Trophoblast cell (in vitro differentiated cells and primary cell): ENCODE measurements around the gene ASPRV1.
A peak's percentile ranks its signal among the peaks of the same experiment; 100 is the strongest.

ENCODE experiments used
- DNase-seq, 2 donors: peaks; one replicate each; pipeline ENCODE4 v3.0.0-alpha.2; 2016
- H2AFZ ChIP-seq: 2 replicates; pipeline ENCODE4 v1.6.1; 2013; ENCODE audit warnings: low read length, moderate library complexity, mild to moderate bottlenecking; ENCODE audit not compliant: insufficient read depth, poor library complexity
- H2AK5ac ChIP-seq: 2 replicates; pipeline ENCODE4 v1.6.1; 2013; ENCODE audit warnings: mild to moderate bottlenecking, low read length
- H2BK120ac ChIP-seq: 2 replicates; pipeline ENCODE4 v1.6.1; 2013; ENCODE audit warnings: low read length, mild to moderate bottlenecking, moderate library complexity; ENCODE audit not compliant: insufficient read depth, poor library complexity
- H2BK12ac ChIP-seq: 2 replicates; pipeline ENCODE4 v1.6.1; 2013; ENCODE audit warnings: mild to moderate bottlenecking, low read length, moderate library complexity
- H2BK5ac ChIP-seq: 2 replicates; pipeline ENCODE4 v1.6.1; 2013; ENCODE audit warnings: low read length, low read depth, moderate library complexity, mild to moderate bottlenecking; ENCODE audit not compliant: poor library complexity
- H3K14ac ChIP-seq: 2 replicates; pipeline ENCODE4 v1.6.1; 2013; ENCODE audit warnings: mild to moderate bottlenecking, low read length
- H3K18ac ChIP-seq: 2 replicates; pipeline ENCODE4 v1.6.1; 2013; ENCODE audit warnings: mild to moderate bottlenecking, low read length
- H3K23ac ChIP-seq: 2 replicates; pipeline ENCODE4 v1.6.1; 2013; ENCODE audit warnings: low read length
- H3K27ac ChIP-seq: 2 replicates; pipeline ENCODE4 v1.5.1; 2013; ENCODE audit warnings: low read depth, mild to moderate bottlenecking, inconsistent platforms, low read length, moderate library complexity
- H3K27me3 ChIP-seq: 2 replicates; pipeline ENCODE4 v1.6.1; 2013; ENCODE audit warnings: inconsistent platforms, mild to moderate bottlenecking, low read length, moderate library complexity; ENCODE audit not compliant: insufficient read depth
- H3K36me3 ChIP-seq, 2 experiments: 1 replicate in 1 of 2; 2 replicates in 1 of 2; pipeline ENCODE4 v1.6.1; 2013; ENCODE audit warnings: low read length in 2 of 2, mild to moderate bottlenecking in 2 of 2, moderate library complexity in 1 of 2; ENCODE audit not compliant: insufficient read depth in 2 of 2, control insufficient read depth in 1 of 2
- H3K4ac ChIP-seq: 2 replicates; pipeline ENCODE4 v1.6.1; 2013; ENCODE audit warnings: low read depth, mild to moderate bottlenecking, low read length, moderate library complexity
- H3K4me1 ChIP-seq, 2 experiments: 1 replicate in 1 of 2; 2 replicates in 1 of 2; pipeline ENCODE4 v1.6.1; 2013; ENCODE audit warnings: low read length in 2 of 2, mild to moderate bottlenecking in 2 of 2, moderate library complexity in 1 of 2; ENCODE audit not compliant: insufficient read depth in 2 of 2, control insufficient read depth in 1 of 2
- H3K4me2 ChIP-seq: 2 replicates; pipeline ENCODE4 v1.6.1; 2013; ENCODE audit warnings: inconsistent platforms, mild to moderate bottlenecking, low read length, moderate library complexity
- H3K4me3 ChIP-seq: 2 replicates; pipeline ENCODE4 v1.5.1; 2013; ENCODE audit warnings: mild to moderate bottlenecking, low read depth, low read length, inconsistent platforms
- H3K79me1 ChIP-seq: one replicate; pipeline ENCODE4 v1.6.1; 2013; ENCODE audit warnings: low read length
- H3K79me2 ChIP-seq: 2 replicates; pipeline ENCODE4 v1.6.1; 2013; ENCODE audit warnings: low read length, mild to moderate bottlenecking; ENCODE audit not compliant: control insufficient read depth, insufficient read depth, poor library complexity
- H3K9ac ChIP-seq: 2 replicates; pipeline ENCODE4 v1.6.1; 2013; ENCODE audit warnings: mild to moderate bottlenecking, low read length
- H3K9me3 ChIP-seq: 2 replicates; pipeline ENCODE4 v1.6.1; 2013; ENCODE audit warnings: low read depth, mild to moderate bottlenecking, control low read depth, inconsistent platforms, low read length; ENCODE audit not compliant: insufficient read depth
- H4K12ac ChIP-seq: 2 replicates; pipeline ENCODE4 v1.6.1; 2013; ENCODE audit warnings: low read depth, mild to moderate bottlenecking, low read length, moderate library complexity
- H4K8ac ChIP-seq: 2 replicates; pipeline ENCODE4 v1.6.1; 2013; ENCODE audit warnings: low read depth, mild to moderate bottlenecking, low read length, moderate library complexity
- H4K91ac ChIP-seq: one replicate; pipeline ENCODE4 v1.6.1; 2013; ENCODE audit warnings: low read depth, mild to moderate bottlenecking, low read length, moderate library complexity
- WGBS: extraction: QIAGEN DNeasy Blood & Tissue Kit; methylation state at CpG from one replicate; pipeline ENCODE4 v1.1.7; 2013; ENCODE audit warnings: missing lambda C conversion rate; ENCODE audit not compliant: insufficient read length, insufficient coverage; ENCODE audit errors: extremely low coverage; 5-methylcytosine and 5-hydroxymethylcytosine counted together

Gene ASPRV1

GRCh38 chr2:69965756-69966445 is 4.5 kb upstream of the ASPRV1 start:
- no peak overlapping the region for H3K4me2 ChIP-seq
- H2AK5ac ChIP-seq = no peak overlapping the region
- peak; percentile 69 to 94 for DNase-seq
- no peak overlapping the region for H4K91ac ChIP-seq
- H3K18ac ChIP-seq = peak overlapping the region; percentile 25
- no peak overlapping the region for H4K12ac ChIP-seq
- H2AFZ ChIP-seq = no peak overlapping the region
- H3K23ac ChIP-seq = no peak overlapping the region
- H4K8ac ChIP-seq = no peak overlapping the region
- H3K4me1 ChIP-seq = peaks cover 7% of the 10 kb centered on the region in 2 experiments
- peaks cover 3% of the 10 kb centered on the region for H3K9me3 ChIP-seq
- no peak overlapping the region for H2BK5ac ChIP-seq
- no peaks in the 10 kb centered on the region for H3K36me3 ChIP-seq
- H3K27ac ChIP-seq = no peak overlapping the region
- H2BK120ac ChIP-seq = no peak overlapping the region
- no peak overlapping the region for H3K4ac ChIP-seq
- H3K27me3 ChIP-seq = no peaks in the 10 kb centered on the region
- no peak overlapping the region for H3K9ac ChIP-seq
- H3K4me3 ChIP-seq = no peak overlapping the region
- H3K14ac ChIP-seq = peak overlapping the region; percentile 55
- H3K79me1 ChIP-seq = peaks cover 2% of the 10 kb centered on the region
- WGBS = no CpG with 5 or more reads among the region's 8 CpGs
- H2BK12ac ChIP-seq = no peak overlapping the region
- no peaks in the 10 kb centered on the region for H3K79me2 ChIP-seq

GRCh38 chr2:69964353-69964841 is 3.0 kb upstream of the ASPRV1 start:
- Histone ChIP-seq H2AK5ac (no peak overlapping the region), H3K9ac (no peak overlapping the region), H3K36me3 (no peaks in the 10 kb centered on the region), H2BK5ac (no peak overlapping the region), H3K14ac (no peak overlapping the region), H3K9me3 (peaks cover 3% of the 10 kb centered on the region), H3K79me1 (peaks cover 2% of the 10 kb centered on the region), H3K27me3 (no peaks in the 10 kb centered on the region), H3K4ac (no peak overlapping the region), H3K23ac (no peak overlapping the region), H2BK12ac (no peak overlapping the region), H2BK120ac (no peak overlapping the region), H3K4me2 (no peak overlapping the region), H3K4me1 (peaks cover 7% of the 10 kb centered on the region in 2 experiments), H3K79me2 (no peaks in the 10 kb centered on the region), H3K4me3 (no peak overlapping the region), H2AFZ (no peak overlapping the region), H3K18ac (no peak overlapping the region), H4K8ac (no peak overlapping the region), H4K91ac (no peak overlapping the region), H3K27ac (no peak overlapping the region), H4K12ac (no peak overlapping the region)
- DNase-seq = no peak
- WGBS = no CpG with 5 or more reads among the region's 7 CpGs

- no peaks in the 10 kb centered on the region for H3K36me3 ChIP-seq
- H3K79me1 ChIP-seq = peaks cover 2% of the 10 kb centered on the region
- peaks cover 7% of the 10 kb centered on the region in 2 experiments for H3K4me1 ChIP-seq
- no peak overlapping the region for H2AFZ ChIP-seq
- no peak overlapping the region for H3K9ac ChIP-seq
- H3K23ac ChIP-seq = no peak overlapping the region
- no peak overlapping the region for H3K4me3 ChIP-seq
- H3K27me3 ChIP-seq = no peaks in the 10 kb centered on the region
- no peak for DNase-seq
- H2AK5ac ChIP-seq = no peak overlapping the region
- no peaks in the 10 kb centered on the region for H3K9me3 ChIP-seq
- H4K91ac ChIP-seq = no peak overlapping the region
- H4K8ac ChIP-seq = no peak overlapping the region
- H2BK12ac ChIP-seq = no peak overlapping the region
- no peak overlapping the region for H3K4me2 ChIP-seq
- no peaks in the 10 kb centered on the region for H3K79me2 ChIP-seq
- no peak overlapping the region for H2BK5ac ChIP-seq
- H3K18ac ChIP-seq = no peak overlapping the region
- H3K27ac ChIP-seq = no peak overlapping the region
- H3K14ac ChIP-seq = no peak overlapping the region
- no peak overlapping the region for H3K4ac ChIP-seq
- WGBS = no CpG with 5 or more reads among the region's 8 CpGs
- no peak overlapping the region for H4K12ac ChIP-seq
- no peak overlapping the region for H2BK120ac ChIP-seq
These were observed 1.7 kb upstream of the ASPRV1 start for GRCh38 chr2:69962986-69963730.

- Histone ChIP-seq H4K12ac (no peak overlapping the region), H3K4me1 (peaks cover 3% of the 10 kb centered on the region in 2 experiments), H3K79me2 (no peaks in the 10 kb centered on the region), H3K27ac (no peak overlapping the region), H2AK5ac (no peak overlapping the region), H3K23ac (no peak overlapping the region), H3K79me1 (peaks cover 2% of the 10 kb centered on the region), H3K9ac (no peak overlapping the region), H2BK5ac (no peak overlapping the region), H2BK12ac (no peak overlapping the region), H4K8ac (no peak overlapping the region), H3K36me3 (no peaks in the 10 kb centered on the region), H3K27me3 (no peaks in the 10 kb centered on the region), H3K9me3 (no peaks in the 10 kb centered on the region), H2AFZ (no peak overlapping the region), H3K18ac (no peak overlapping the region), H3K14ac (no peak overlapping the region), H3K4ac (no peak overlapping the region), H2BK120ac (no peak overlapping the region), H4K91ac (no peak overlapping the region), H3K4me3 (peak overlapping the region; percentile 47), H3K4me2 (no peak overlapping the region)
- DNase-seq = no peak
- WGBS = no CpG with 5 or more reads among the region's 6 CpGs
These were observed 610 bp downstream of the ASPRV1 start for GRCh38 chr2:69960821-69961220.
